GM13976 (cell line): ENCODE data around the gene UBTD1.

Source experiments
- DNase-seq: peaks from one replicate; pipeline ENCODE4 v3.0.0; 2012; ENCODE audit warnings: low spot score
- CTCF ChIP-seq: IDR thresholded peaks from 2 replicates; pipeline ENCODE4 v1.5.1; 2012; ENCODE audit warnings: borderline replicate concordance, mild to moderate bottlenecking; ENCODE audit not compliant: insufficient read depth; ENCODE audit errors: extremely low read depth, missing control alignments, control extremely low read depth
- in situ Hi-C: fragments of 300-500 bp; cut with MboI; formaldehyde crosslinking; loops from one replicate; pipeline ENCODE4 v1.12.0; 2022; ENCODE audit warnings: low sequenced_read_pairs, mixed read lengths, inconsistent platforms; ENCODE audit not compliant: unreplicated experiment

Gene UBTD1

GRCh38 chr10:97585439-97585811 lies 86.7 kb downstream of the UBTD1 start:
- in situ Hi-C loops: no loop called here

GRCh38 chr10:97587183-97587582 lies 88.5 kb downstream of the UBTD1 start:
- in situ Hi-C loops: no loop called here
- no peak for DNase-seq
- no peak for TF ChIP-seq CTCF

More at GRCh38 chr10:97585439-97585811, 86.7 kb downstream of the UBTD1 start:
- TF ChIP-seq CTCF: no peak
- DNase-seq: no peak

GRCh38 chr10:97589479-97589878 lies 90.8 kb downstream of the UBTD1 start, which contains the start of gene C10orf62:
Gene C10orf62 (plus strand): TSS chr10:97589721. CDS start chr10:97589898, 177 bp downstream.
- in situ Hi-C loops: no loop called here
- no peak for DNase-seq
- no peak for TF ChIP-seq CTCF

GRCh38 chr10:97590082-97590747 lies 91.5 kb downstream of the UBTD1 start:
- in situ Hi-C loops: no loop called here
- no peak for DNase-seq
- TF ChIP-seq CTCF: no peak

- DNase-seq: no peak
- in situ Hi-C loops: no loop called here
- TF ChIP-seq CTCF: no peak
Measured at GRCh38 chr10:97590748-97591495, 92.2 kb downstream of the UBTD1 start.

GRCh38 chr10:97593421-97593820 lies 94.7 kb downstream of the UBTD1 start:
- TF ChIP-seq CTCF: no peak
- in situ Hi-C loops: no loop called here
- no peak for DNase-seq
